ENCODE results near the gene CNOT6. TPM values are rescaled to one million over a fixed set of nuclear protein-coding genes. Genes with fewer than 3 reads are reported as not detected.
"Not testable (repeated sequence)": the region's sequence is repeated elsewhere in the genome, so short reads cannot be mapped to it uniquely, and the experiment has no call there.

CNOT6 gene
- total RNA-seq, 4 donors from 2014 or later, result 11.2 to 26.8 (median 15.5) TPM

DNA sequence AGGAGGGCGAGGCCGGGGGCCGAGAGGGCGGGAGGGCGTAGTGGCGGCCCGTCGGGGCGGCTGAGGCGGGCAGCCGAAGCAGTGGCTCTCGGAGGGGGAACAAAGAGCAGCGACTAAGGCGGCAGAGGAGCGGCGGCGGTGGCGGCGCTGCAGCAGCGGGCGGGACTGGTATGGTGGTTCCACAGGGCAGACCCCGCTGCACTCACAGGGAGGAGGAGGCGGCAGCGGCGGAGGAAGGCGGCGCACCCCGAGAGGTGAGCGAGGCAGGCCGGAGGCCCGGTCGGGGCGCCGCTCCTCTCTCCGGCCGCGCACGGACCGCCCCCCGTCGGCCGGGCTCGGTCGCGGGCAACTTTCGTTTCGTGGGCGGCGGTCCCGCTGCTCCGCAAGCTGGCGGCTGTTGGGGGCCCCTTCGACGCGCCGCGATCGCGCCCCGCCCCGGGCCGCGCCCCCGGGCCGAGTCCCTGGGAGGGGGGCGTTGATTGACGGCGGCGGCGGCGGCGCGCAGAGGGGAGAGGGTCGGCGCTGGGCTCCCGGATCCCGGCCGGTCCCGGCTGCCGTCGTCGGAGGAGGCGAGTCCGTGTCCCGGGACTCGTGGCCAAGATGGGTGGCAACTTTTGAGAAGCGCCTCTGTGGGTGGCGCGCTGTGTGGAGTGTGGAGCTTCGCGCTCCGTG is 467 bp downstream of the CNOT6 start:
- Histone ChIP-seq H3K36me3 (no peaks in the 10 kb centered on the region), H3K4me1 (peaks cover 0 to 23% (median 6%) of the 10 kb centered on the region in 4 donors), H3K4me3 (peak overlapping the region; percentile 70 to 100 (median 92)), H3K9me3 (no peaks in the 10 kb centered on the region), H3K27me3 (no peaks in the 10 kb centered on the region), H3K27ac (peak overlapping the region; percentile 93 to 97 (median 96))
- peak; percentile 45 to 69 (median 69) for DNase-seq
- no peak for TF ChIP-seq POLR2A (IDR thresholded peaks at IDR 0.05)
- TF ChIP-seq, protein P1, sequence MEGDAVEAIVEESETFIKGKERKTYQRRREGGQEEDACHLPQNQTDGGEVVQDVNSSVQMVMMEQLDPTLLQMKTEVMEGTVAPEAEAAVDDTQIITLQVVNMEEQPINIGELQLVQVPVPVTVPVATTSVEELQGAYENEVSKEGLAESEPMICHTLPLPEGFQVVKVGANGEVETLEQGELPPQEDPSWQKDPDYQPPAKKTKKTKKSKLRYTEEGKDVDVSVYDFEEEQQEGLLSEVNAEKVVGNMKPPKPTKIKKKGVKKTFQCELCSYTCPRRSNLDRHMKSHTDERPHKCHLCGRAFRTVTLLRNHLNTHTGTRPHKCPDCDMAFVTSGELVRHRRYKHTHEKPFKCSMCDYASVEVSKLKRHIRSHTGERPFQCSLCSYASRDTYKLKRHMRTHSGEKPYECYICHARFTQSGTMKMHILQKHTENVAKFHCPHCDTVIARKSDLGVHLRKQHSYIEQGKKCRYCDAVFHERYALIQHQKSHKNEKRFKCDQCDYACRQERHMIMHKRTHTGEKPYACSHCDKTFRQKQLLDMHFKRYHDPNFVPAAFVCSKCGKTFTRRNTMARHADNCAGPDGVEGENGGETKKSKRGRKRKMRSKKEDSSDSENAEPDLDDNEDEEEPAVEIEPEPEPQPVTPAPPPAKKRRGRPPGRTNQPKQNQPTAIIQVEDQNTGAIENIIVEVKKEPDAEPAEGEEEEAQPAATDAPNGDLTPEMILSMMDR (IDR thresholded peaks at IDR 0.05), result no peak

GRCh38 chr5:180495292-180495691 is 1.1 kb downstream of the CNOT6 start:
- H3K4me3 ChIP-seq, result peak overlapping the region; percentile 70 to 100 (median 92)
- DNase-seq, result no peak

GRCh38 chr5:180495991-180496741 is 2.0 kb downstream of the CNOT6 start:
- DNase-seq, result no peak
- Histone ChIP-seq H3K9me3 (no peaks in the 10 kb centered on the region), H3K27me3 (no peaks in the 10 kb centered on the region), H3K4me1 (peaks cover 0 to 24% (median 6%) of the 10 kb centered on the region in 4 donors), H3K4me3 (peak overlapping the region in 1 of 4 donors; percentile 100), H3K27ac (no peak overlapping the region), H3K36me3 (no peaks in the 10 kb centered on the region)
- no peak for TF ChIP-seq POLR2A (IDR thresholded peaks at IDR 0.05)
- TF ChIP-seq, protein P1 (IDR thresholded peaks at IDR 0.05), result no peak

More at GRCh38 chr5:180495292-180495691, 1.1 kb downstream of the CNOT6 start:
- H3K4me1 ChIP-seq, result peaks cover 0 to 24% (median 6%) of the 10 kb centered on the region in 4 donors
- no peaks in the 10 kb centered on the region for H3K27me3 ChIP-seq
- no peak for TF ChIP-seq POLR2A (IDR thresholded peaks at IDR 0.05)
- TF ChIP-seq, protein P1 (IDR thresholded peaks at IDR 0.05), result no peak
- H3K9me3 ChIP-seq, result no peaks in the 10 kb centered on the region
- peak overlapping the region; percentile 93 to 97 (median 96) for H3K27ac ChIP-seq
- H3K36me3 ChIP-seq, result no peaks in the 10 kb centered on the region

- not testable (repeated sequence) for H3K27me3 ChIP-seq, H3K4me3 ChIP-seq, H3K9me3 ChIP-seq, H3K27ac ChIP-seq, DNase-seq, H3K36me3 ChIP-seq
- peaks cover 0 to 24% (median 6%) of the 10 kb centered on the region in 4 donors for H3K4me1 ChIP-seq
Measured at GRCh38 chr5:180496806-180497205, 2.6 kb downstream of the CNOT6 start.

GRCh38 chr5:180497865-180498264 is 3.7 kb downstream of the CNOT6 start:
- peaks cover 0 to 24% (median 6%) of the 10 kb centered on the region in 4 donors for H3K4me1 ChIP-seq
- not testable (repeated sequence) for DNase-seq, H3K9me3 ChIP-seq, H3K4me3 ChIP-seq, H3K36me3 ChIP-seq, H3K27ac ChIP-seq, H3K27me3 ChIP-seq

- Histone ChIP-seq H3K36me3 (no peaks in the 10 kb centered on the region), H3K9me3 (no peaks in the 10 kb centered on the region), H3K27me3 (no peaks in the 10 kb centered on the region), H3K4me3 (no peak overlapping the region), H3K27ac (no peak overlapping the region), H3K4me1 (peaks cover 0 to 24% (median 6%) of the 10 kb centered on the region in 4 donors)
- TF ChIP-seq POLR2A (IDR thresholded peaks at IDR 0.05), result no peak
- TF ChIP-seq, protein P1 (IDR thresholded peaks at IDR 0.05), result no peak
- DNase-seq, result no peak
Measured at GRCh38 chr5:180498378-180498777, 4.2 kb downstream of the CNOT6 start.

Measured in Peyer's patch (tissue), 4 donors.